ENCODE results near the gene MTMR3. TPM values are rescaled to one million over a fixed set of nuclear protein-coding genes. Genes with fewer than 3 reads are reported as not detected.

MTMR3 gene
- polyA plus RNA-seq, 1 experiment, result 32.8 TPM

- Histone ChIP-seq H3K36me3 (ENCODE audit: control insufficient read depth, insufficient read depth, low read length) (no peaks in the 10 kb centered on the region), H3K4me3 (ENCODE audit: low read depth, low read length) (no peak overlapping the region), H3K27me3 (ENCODE audit: control insufficient read depth, insufficient read depth, low read length) (no peaks in the 10 kb centered on the region)
- no peak for TF ChIP-seq CTCF (IDR thresholded peaks at IDR 0.05; ENCODE audit: insufficient read depth, low read depth, low read length)
- DNase-seq (ENCODE audit: low read depth), result no peak
- ChIA-PET CTCF (interaction anchor here (0.8 to 1.4 kb wide), 4 partner anchors 9 to 71 kb away, joined by 4 read pairs; no protein-coding TSS in a partner anchor), POLR2A (no interaction called here)
Observed at GRCh38 chr22:29934596-29934995, 51.6 kb downstream of the MTMR3 start.

- no peaks in the 10 kb centered on the region for H3K36me3 ChIP-seq (ENCODE audit: control insufficient read depth, insufficient read depth, low read length)
- H3K27me3 ChIP-seq (ENCODE audit: control insufficient read depth, insufficient read depth, low read length), result no peaks in the 10 kb centered on the region
- no peak for TF ChIP-seq CTCF (IDR thresholded peaks at IDR 0.05; ENCODE audit: insufficient read depth, low read depth, low read length)
- ChIA-PET CTCF (no interaction called here), POLR2A (no interaction called here)
- DNase-seq (ENCODE audit: low read depth), result no peak
- no peak overlapping the region for H3K4me3 ChIP-seq (ENCODE audit: low read depth, low read length)
Observed at GRCh38 chr22:29936186-29936585, 53.2 kb downstream of the MTMR3 start.

GRCh38 chr22:29937940-29938693 is 55.1 kb downstream of the MTMR3 start:
- H3K27me3 ChIP-seq (ENCODE audit: control insufficient read depth, insufficient read depth, low read length), result no peaks in the 10 kb centered on the region
- no peak overlapping the region for H3K4me3 ChIP-seq (ENCODE audit: low read depth, low read length)
- DNase-seq (ENCODE audit: low read depth), result no peak
- ChIA-PET POLR2A (no interaction called here), CTCF (no interaction called here)
- TF ChIP-seq CTCF (IDR thresholded peaks at IDR 0.05; ENCODE audit: insufficient read depth, low read depth, low read length), result no peak
- H3K36me3 ChIP-seq (ENCODE audit: control insufficient read depth, insufficient read depth, low read length), result no peaks in the 10 kb centered on the region

GRCh38 chr22:29940526-29940925 is 57.6 kb downstream of the MTMR3 start:
- CTCF ChIA-PET, result no interaction called here
- H3K36me3 ChIP-seq (ENCODE audit: control insufficient read depth, insufficient read depth, low read length), result no peaks in the 10 kb centered on the region
- POLR2A ChIA-PET, result no interaction called here
- no peak for TF ChIP-seq CTCF (IDR thresholded peaks at IDR 0.05; ENCODE audit: insufficient read depth, low read depth, low read length)
- DNase-seq (ENCODE audit: low read depth), result no peak
- H3K27me3 ChIP-seq (ENCODE audit: control insufficient read depth, insufficient read depth, low read length), result no peaks in the 10 kb centered on the region
- H3K4me3 ChIP-seq (ENCODE audit: low read depth, low read length), result no peak overlapping the region

GRCh38 chr22:29944339-29944738 is 61.4 kb downstream of the MTMR3 start:
- Histone ChIP-seq H3K4me3 (ENCODE audit: low read depth, low read length) (no peak overlapping the region), H3K27me3 (ENCODE audit: control insufficient read depth, insufficient read depth, low read length) (no peaks in the 10 kb centered on the region), H3K36me3 (ENCODE audit: control insufficient read depth, insufficient read depth, low read length) (no peaks in the 10 kb centered on the region)
- no peak for TF ChIP-seq CTCF (IDR thresholded peaks at IDR 0.05; ENCODE audit: insufficient read depth, low read depth, low read length)
- no peak for DNase-seq (ENCODE audit: low read depth)
- POLR2A ChIA-PET, result no interaction called here
- CTCF ChIA-PET, result no interaction called here

Measured in BJ (cell line).